Epithelial cell of proximal tubule (primary cell): Measurements from ENCODE around the gene GPR84. TPM values are rescaled to one million over a fixed set of nuclear protein-coding genes. Genes with fewer than 3 reads are reported as not detected.

Source experiments
- DNase-seq: peaks from one replicate; pipeline ENCODE4 v3.0.0-alpha.2; 2011; ENCODE audit warnings: low read depth
- H3K4me3 ChIP-seq: 2 replicates; pipeline ENCODE4 v1.5.1; 2011; ENCODE audit warnings: low read depth, mild to moderate bottlenecking, low read length
- CTCF ChIP-seq: conservative IDR thresholded peaks from 2 replicates; pipeline ENCODE4 v1.5.1; 2012; ENCODE audit warnings: low read depth, mild to moderate bottlenecking, low read length
- total RNA-seq: library from RNA; depleted of rRNA; stranded (reverse); fragments of >200 nt; gene quantifications from 2 replicates; pipeline ENCODE4 v1.2.3, GENCODE V29; 2015

GPR84 gene
- total RNA-seq, 1 donor from 2014 or later, result not detected

- DNase-seq, result no peak
- H3K4me3 ChIP-seq, result no peak overlapping the region
- no peak for TF ChIP-seq CTCF
Measured at GRCh38 chr12:54392485-54393206, 28.4 kb upstream of the GPR84 start.

GRCh38 chr12:54390668-54391551 is 26.6 kb upstream of the GPR84 start:
- no peak for DNase-seq
- H3K4me3 ChIP-seq, result peak overlapping the region; percentile 40
- peak; percentile 26 for TF ChIP-seq CTCF

DNA sequence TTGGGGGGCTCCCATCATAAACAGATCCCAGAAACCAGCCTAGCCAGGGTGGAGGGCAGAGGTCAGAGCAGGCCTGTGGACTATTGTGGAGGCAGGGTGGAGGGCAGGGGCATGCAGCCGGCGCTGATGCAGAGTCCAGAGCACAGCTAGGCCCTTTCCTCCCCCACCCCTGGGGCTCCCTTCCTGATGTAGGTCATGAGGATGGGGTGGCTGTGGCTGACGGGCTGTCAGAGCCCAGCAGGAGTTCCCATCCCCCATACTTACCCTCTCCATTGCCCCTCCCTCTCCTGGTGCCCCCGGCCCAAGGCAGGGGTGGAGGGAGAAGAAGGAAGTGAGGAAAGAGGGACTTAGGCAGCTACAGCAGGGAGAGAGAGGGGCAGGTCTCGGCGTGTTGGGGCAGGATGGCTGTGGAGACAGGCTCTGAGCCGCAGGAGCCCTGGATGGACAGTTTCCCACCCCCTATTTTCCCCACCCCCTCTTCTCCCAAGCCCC is 25.9 kb upstream of the GPR84 start:
- TF ChIP-seq CTCF, result no peak
- H3K4me3 ChIP-seq, result no peak overlapping the region
- DNase-seq, result no peak

DNA sequence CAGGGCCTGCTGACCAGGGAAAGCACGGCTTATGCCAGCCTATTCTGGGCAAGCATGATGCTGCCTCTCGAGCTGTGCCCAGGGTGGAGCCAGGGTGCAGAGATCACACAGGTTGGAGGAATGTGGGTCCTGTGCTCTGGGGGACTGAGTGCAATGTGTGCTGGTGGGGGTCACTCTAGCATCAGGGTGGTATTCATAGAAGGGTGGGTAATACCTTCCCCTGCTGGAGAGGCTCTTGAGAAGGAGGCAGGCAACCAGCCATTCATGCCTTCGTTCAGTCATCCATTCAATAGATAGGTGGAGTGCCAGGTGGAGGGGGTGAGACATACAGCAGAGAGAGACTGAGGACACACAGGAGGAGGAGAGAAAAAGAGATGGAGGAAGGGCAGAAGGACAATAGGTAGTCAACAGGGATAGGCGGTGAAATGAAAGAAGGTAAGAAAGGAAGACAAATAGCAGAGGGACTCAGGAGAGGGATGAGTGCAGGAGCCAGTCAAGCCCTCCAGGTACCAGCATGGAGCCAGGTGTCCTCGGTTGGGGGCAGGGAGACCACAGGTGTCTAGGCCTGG is 25.4 kb upstream of the GPR84 start:
- H3K4me3 ChIP-seq, result no peak overlapping the region
- DNase-seq, result no peak
- TF ChIP-seq CTCF, result no peak

DNA sequence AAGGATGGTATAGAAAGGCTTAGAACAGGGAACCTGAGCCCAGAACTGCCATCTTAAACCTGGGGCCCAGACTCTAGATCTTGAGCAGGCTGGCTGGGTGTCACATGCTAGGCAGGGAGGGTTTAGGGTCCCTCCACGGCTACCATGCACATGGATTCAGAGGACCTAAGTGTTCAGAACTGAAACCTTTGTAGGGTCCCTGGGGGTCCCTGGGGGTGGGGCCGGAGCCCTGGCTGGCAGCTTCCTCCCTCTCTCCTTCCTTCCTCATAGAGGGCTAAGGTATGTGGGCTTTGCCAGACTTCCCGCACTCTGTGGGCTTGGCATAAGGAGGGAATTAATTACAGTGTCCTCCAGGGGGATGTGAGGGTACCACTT is 24.8 kb upstream of the GPR84 start:
- DNase-seq, result no peak
- no peak for TF ChIP-seq CTCF
- no peak overlapping the region for H3K4me3 ChIP-seq

- H3K4me3 ChIP-seq, result no peak overlapping the region
- DNase-seq, result no peak
- TF ChIP-seq CTCF, result no peak
Measured at GRCh38 chr12:54388237-54389133, 24.2 kb upstream of the GPR84 start.
